ENCODE measurements around the gene LYPD6B.
A peak's percentile ranks its signal among the peaks of the same experiment; 100 is the strongest.

LYPD6B gene

GRCh38 chr2:149132339-149132738 lies 93.8 kb downstream of the LYPD6B start:
- no peak for DNase-seq

- no peak for DNase-seq
Measured at GRCh38 chr2:149132901-149133300, 94.4 kb downstream of the LYPD6B start.

DNA sequence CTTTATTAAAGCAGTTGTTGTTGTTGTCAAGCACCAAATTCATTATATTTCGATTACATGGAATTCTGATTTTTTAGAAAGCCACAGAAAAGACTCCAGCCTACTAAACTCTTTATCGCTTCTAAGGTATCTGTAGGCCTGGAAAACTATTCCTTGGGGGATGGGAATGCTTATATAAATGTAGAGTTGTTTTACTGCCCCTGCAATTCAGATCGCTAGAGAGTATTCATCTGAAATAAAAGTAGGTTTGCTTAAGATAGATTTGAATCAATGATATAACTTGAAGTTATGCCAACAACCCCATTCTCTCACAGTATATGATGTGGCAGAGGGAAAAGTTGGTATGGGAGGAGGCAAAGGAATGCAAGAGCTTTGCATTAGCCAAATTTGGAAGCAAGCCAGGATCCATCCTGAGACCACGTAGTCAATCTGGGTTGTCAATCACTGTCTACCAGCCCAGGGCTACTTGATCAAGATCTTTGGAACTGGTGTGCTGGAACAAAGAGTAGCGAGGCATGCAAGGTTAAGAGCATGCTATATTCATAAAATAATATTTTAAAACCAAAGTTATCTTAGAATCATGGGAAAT lies 95.9 kb downstream of the LYPD6B start:
- DNase-seq = no peak

DNA sequence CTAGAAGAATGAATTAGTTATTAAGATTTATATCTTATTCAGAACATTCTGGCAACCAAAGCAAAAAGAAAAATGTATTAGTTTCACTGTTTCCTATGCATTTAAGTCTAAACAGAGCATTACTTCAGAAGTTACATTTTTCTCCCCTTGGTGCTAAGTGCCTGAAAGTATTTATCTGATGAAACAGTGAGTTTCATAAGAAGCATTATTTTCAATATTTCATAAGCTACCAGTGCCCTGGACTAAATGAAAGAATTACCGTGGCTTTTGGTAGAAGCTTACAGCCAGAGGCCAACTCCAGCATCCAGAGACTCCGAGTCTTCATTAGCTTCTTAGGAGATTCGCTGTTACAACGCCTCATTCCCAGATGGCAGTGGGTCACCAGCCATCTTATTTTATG lies 97.6 kb downstream of the LYPD6B start:
- no peak for DNase-seq

- DNase-seq = no peak
Measured at GRCh38 chr2:149141046-149141445, 102.5 kb downstream of the LYPD6B start.

DNA sequence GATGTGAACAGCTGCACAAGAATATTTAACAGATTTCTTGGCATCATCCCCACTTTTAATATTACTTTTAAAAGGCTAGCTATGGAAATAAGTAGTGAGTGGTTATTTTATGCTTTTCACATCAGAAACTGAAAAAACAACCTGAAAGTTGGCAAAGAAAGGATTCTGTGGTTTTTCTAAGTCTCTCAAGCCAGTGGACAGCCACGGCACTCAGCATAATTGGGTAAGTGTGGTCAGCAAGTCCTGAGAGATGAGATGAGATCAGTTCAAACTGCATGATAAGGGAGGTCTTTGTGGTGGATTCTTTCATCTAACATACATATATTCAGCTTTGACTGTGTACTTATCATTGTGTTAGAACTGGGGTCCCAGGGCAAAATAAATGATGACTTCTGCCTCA lies 105.2 kb downstream of the LYPD6B start:
- no peak for DNase-seq

GRCh38 chr2:149145314-149146295 lies 107.1 kb downstream of the LYPD6B start:
- no peak for DNase-seq

- no peak for DNase-seq
Measured at GRCh38 chr2:149146876-149147275, 108.4 kb downstream of the LYPD6B start.

GRCh38 chr2:149148194-149149006 lies 109.9 kb downstream of the LYPD6B start:
- no peak for DNase-seq

DNA sequence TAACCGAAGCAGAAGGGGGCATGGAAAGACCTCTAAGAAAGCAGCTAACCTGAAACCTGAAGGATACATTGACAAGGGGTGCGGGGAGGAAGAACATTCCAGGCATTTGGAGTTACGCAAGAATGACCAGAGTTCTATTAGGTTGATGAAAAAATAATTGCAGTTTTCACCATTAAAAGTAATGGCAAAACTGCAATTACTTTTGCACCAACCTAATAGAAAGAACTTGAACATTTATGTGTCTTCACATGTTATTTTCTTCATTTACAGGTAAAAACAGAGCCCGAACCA lies 110.5 kb downstream of the LYPD6B start:
- no peak for DNase-seq

- no peak for DNase-seq
Measured at GRCh38 chr2:149152469-149152953, 114.0 kb downstream of the LYPD6B start.

DNA sequence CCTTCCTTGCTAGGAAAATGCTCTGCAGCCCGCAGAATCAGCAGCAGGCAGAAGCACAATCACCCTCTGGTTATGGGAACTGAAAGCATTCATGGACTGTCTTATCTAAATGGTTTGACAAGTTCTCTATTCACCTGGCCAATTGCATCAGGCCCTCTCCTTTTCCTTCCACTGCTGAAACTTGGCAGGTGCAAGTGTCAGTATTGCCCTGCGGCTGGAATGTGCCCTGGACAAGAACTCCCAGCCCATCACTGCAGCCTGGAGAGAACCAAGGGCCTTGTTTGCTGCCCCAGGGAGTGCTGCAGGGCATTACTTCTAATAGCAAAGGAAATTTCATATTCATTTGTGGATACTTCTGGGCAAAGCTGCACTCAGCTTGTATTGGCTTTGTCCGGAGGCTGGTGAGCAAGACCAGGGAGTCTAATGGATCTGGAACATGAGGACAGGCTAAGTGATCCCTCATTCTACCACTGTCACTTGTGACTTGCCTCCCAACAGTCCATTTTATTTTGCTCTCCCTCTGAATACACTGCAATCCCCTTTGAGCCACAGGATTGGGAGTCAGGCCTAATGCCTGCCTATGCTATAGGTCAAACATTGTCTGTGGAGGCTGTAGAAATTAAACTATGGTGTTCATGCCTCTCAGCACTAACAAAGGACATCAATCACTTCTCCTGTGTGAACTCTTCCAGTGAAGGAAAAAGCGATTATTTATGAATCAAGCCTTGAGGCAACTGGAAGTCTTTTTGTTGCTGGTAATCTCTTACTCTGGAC lies 116.9 kb downstream of the LYPD6B start:
- DNase-seq = no peak

- DNase-seq = no peak
Measured at GRCh38 chr2:149155988-149156387, 117.5 kb downstream of the LYPD6B start.

DNA sequence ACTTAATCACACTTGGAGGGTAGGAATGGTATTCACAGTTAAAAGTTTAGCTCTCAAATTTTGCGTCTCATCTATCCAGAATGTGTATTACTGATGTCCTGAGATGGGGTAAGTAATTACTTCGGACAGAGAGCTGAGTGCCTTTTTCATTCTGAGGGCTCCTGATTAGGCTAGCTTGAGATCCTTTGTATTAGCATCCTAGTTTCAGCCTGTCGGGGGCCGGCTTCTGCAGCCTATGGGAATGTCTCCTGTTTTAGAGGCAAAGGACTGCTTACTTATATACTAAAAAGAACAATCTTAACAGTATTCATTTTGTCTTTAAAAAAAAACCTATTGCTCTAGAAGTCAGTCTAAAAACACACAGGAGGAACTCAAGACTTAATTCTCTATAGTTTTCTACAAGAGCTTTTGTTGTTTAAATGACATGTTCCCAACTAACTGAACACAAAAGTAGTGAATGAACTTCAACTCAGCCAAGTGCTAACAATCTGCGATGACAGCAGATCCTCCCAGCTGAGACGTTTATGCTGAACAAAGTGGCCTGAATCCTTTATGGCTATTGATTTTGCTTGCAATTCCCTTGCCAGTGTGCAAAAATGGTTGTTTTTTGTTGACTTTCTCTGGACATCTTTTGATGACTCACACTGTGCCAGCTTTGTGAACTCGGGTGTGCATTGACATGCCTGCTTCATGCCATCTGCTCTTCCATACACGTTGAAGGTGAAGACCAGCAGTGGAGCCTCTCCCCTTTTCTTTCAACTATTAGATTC lies 118.7 kb downstream of the LYPD6B start:
- peak; percentile 87 for DNase-seq

DNA sequence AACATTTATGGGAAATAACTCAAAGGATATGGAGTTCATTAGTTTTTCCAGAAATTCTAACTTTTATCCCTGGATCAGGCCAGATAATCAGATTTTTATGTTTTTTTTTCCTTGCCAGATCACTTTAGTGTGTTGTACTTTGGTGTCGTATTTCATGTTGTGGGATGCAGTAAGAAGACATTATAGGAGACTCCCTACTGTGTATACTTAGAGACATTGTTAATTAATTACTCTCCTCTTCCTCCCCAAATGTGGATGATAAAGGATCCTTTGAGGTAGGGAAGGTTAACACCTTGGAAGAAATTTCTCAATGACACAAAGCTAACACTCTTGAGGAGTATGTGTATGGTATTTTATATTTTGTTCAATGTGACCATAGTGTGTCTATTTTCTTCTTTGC lies 120.5 kb downstream of the LYPD6B start:
- no peak for DNase-seq

- DNase-seq = peak; percentile 44
Measured at GRCh38 chr2:149160195-149160594, 121.7 kb downstream of the LYPD6B start.

GRCh38 chr2:149160701-149161217 lies 122.3 kb downstream of the LYPD6B start:
- DNase-seq = peak; percentile 68

DNA sequence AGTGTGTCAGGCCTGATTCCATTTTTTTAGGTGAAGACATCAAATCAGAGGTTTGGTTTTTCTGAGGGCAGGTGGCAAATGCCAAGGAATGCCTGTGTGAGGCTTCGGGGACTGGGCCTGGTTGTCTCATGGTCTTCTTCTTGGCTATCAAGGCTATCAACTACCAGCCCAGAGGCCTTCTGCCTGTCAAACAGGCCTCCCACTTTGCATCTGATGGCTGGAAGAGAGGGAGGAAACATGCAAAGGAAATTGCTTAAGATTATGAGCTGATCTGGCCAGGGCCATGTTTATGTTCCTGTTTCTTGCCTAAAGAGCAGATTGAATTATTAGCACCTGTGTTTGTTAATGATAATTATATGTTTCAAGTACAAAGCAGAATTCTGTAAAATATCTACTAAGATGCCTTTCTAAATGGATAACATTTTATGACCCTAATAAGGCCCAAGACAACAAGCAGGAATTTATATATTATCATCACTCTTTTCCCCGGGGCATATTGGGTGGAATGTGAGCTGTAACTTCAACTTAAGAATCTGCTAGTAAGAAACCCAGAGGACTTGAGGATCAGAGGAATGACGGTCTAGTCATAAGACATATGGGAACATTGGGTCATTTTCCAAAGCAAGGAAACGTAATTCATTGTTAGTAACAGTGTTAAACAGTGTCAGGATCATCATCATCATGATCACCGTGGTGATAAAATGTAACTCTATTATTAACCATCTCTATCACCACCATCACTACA lies 123.2 kb downstream of the LYPD6B start:
- no peak for DNase-seq

- no peak for DNase-seq
Measured at GRCh38 chr2:149164296-149164695, 125.8 kb downstream of the LYPD6B start.

DNA sequence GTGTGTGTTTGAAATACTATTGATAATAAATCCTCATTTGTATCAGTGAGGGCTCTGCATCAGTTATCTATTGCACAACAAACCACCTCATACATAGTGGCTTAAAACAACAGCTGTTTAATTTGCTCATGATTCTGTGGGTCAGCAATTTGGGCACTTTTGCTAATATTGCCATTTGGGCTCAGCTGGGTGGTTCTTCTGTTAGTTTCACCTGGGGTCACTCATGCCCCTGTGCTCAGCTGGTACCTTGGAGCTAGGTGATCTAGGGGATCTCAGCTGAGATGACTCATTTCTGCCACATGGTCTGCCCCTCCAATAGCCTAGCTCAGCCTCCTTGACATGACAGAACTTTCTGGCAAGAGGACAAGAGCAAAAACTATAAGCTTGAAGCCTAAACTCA lies 126.3 kb downstream of the LYPD6B start:
- DNase-seq = no peak
